HG03066 (cell line): ENCODE results near the gene INTS11.
A peak's percentile ranks its signal among the peaks of the same experiment; 100 is the strongest.

ENCODE experiments used
- ATAC-seq: cut with Tn5 transposase; IDR thresholded peaks from one replicate; pipeline ENCODE4 v1.9.1; 2021; ENCODE audit warnings: low read depth; ENCODE audit not compliant: unreplicated experiment

Gene INTS11

GRCh38 chr1:1314678-1315335, 9.7 kb downstream of the INTS11 start:
- no peak for ATAC-seq

- ATAC-seq, result no peak
These were observed 10.2 kb downstream of the INTS11 start for GRCh38 chr1:1314237-1314586.

- ATAC-seq, result no peak
These were observed 10.8 kb downstream of the INTS11 start for GRCh38 chr1:1313500-1314236.

- no peak for ATAC-seq
These were observed 11.8 kb downstream of the INTS11 start for GRCh38 chr1:1312450-1313314.

GRCh38 chr1:1311107-1312104, 13.1 kb downstream of the INTS11 start:
- ATAC-seq, result no peak

GRCh38 chr1:1310476-1311053, 13.9 kb downstream of the INTS11 start:
- ATAC-seq, result no peak

- no peak for ATAC-seq
These were observed 14.4 kb downstream of the INTS11 start for GRCh38 chr1:1310109-1310385.

- ATAC-seq, result no peak
These were observed 15.0 kb downstream of the INTS11 start for GRCh38 chr1:1309251-1310108.

- ATAC-seq, result no peak
These were observed 15.7 kb downstream of the INTS11 start for GRCh38 chr1:1308756-1309250.

GRCh38 chr1:1307923-1308755, 16.3 kb downstream of the INTS11 start, which contains the start of the genes ACAP3 and PUSL1:
TSS of gene ACAP3 (minus strand) at chr1:1307930. CDS start at chr1:1307815, 115 bp downstream.
TSS of gene PUSL1 (plus strand) at chr1:1308597. CDS start at chr1:1308644, 47 bp downstream.
- ATAC-seq, result peak; percentile 57

- peak; percentile 2 for ATAC-seq
These were observed 17.1 kb downstream of the INTS11 start for GRCh38 chr1:1307261-1307922.

GRCh38 chr1:1306661-1307260, 17.7 kb downstream of the INTS11 start:
- ATAC-seq, result no peak

- no peak for ATAC-seq
These were observed 18.3 kb downstream of the INTS11 start for GRCh38 chr1:1306070-1306660.

- no peak for ATAC-seq
These were observed 19.0 kb downstream of the INTS11 start for GRCh38 chr1:1305300-1306069.

- no peak for ATAC-seq
These were observed 19.8 kb downstream of the INTS11 start for GRCh38 chr1:1304331-1305299.
